Stimulated activated CD8-positive, alpha-beta memory T cell treated with anti-CD3 and anti-CD28 coated beads, Interleukin-15, amount 100 ng/mL, for 1 hour (primary cell): Measurements from ENCODE around the gene DSC3.

Experiments used
- DNase-seq: peaks from one replicate; pipeline ENCODE4 v3.0.0-alpha.2; 2020; ENCODE audit warnings: low read depth

DSC3 gene

GRCh38 chr18:30971338-30971956, 71.1 kb downstream of the DSC3 start:
- no peak for DNase-seq

DNA sequence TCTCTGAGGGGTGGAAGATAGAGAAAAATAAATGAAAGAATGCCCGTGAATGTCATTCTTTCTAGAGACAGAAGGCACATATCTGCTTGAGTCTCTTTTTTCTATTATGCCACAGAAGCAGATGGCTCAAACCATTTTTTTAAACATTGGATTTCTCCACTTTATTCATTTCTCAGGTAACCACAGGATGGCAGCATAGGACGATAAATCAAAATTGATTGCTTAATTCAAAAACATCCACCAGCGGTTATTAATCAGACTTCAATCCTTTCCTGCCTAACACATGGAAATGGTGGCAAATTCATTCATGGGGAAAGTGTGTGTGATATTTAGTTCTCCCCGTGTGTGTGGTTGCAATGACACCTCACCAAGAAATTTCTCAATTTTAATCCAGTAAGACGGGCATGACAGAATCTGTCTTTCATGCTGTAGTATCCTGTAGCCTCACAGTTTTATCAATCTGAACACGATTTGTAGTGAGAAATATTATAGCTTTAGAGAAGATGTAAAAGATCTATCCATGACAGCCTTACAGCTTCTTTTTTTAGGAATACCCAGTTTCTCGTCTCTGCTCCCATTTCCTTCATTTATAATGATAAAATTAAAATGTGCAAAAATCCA, 72.2 kb downstream of the DSC3 start:
- no peak for DNase-seq

DNA sequence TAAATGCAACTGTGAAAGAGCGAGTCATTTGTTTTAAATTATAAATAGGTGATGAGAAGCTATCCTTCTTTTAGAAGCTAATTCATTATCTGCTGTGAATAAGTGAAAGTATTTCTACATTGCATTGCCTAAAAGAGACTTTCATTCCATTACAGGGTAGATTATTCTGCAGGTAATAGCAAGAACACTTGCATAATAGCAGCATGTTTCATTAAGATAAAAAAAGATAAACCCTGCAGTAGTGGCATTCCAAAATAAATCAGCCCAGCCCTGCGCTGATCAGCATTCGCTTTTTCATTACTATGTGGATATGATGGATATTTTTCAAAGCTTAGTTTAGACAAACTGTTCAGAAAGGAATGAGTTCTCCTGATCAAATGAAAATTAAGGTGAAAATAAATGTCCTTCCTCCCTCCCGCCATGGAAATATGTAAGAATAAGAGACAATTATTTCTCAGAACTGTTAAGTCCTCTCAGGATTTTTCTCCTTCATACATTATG, 72.8 kb downstream of the DSC3 start:
- no peak for DNase-seq

GRCh38 chr18:30967701-30968100, 74.8 kb downstream of the DSC3 start:
- DNase-seq = no peak

DNA sequence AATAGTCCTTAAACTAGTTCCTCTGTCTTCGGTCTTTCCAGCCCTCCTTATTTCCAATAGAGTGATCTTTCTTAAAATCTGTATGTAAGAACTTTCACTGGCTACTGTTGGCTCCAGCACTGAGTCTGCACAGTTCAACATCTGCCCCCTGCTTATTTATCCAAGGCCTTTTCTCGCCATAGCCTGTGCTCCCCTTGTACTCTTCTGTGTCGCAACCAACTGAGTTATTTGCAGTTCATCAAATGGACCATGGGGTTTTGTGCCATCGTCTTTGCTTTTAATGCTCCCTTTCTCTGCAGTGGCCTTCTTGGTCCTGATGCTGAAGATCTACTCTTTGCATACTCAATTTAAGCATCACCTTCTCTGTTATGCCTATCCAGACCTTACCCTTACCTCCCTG, 77.3 kb downstream of the DSC3 start:
- no peak for DNase-seq

- DNase-seq = no peak
Measured at GRCh38 chr18:30960661-30961060, 81.9 kb downstream of the DSC3 start.

- no peak for DNase-seq
Measured at GRCh38 chr18:30957066-30957465, 85.5 kb downstream of the DSC3 start.

DNA sequence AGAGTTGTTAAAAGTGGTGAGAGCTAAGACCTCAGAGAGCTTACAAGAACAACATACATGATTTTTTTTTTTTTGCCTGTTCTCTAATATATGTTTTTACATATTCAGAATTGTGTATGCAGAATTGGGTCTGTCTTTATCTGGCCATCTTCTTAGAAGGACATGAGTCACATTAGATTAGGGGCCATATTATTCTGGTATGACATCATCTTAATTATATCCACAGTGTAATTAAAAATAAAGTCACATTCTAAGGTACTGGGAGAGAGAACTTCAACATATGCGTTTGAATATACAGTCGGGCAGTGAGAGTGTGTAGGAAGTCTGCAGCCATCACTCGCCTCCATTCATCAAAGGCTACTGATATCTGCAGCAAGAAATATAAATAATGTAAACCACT, 88.3 kb downstream of the DSC3 start:
- no peak for DNase-seq

GRCh38 chr18:30945761-30946160, 96.8 kb downstream of the DSC3 start:
- DNase-seq = no peak

- no peak for DNase-seq
Measured at GRCh38 chr18:30944773-30945417, 97.6 kb downstream of the DSC3 start.

- DNase-seq = no peak
Measured at GRCh38 chr18:30940952-30941539, 101.5 kb downstream of the DSC3 start.
